ENCODE data around the gene CRK.

CRK gene

DNA sequence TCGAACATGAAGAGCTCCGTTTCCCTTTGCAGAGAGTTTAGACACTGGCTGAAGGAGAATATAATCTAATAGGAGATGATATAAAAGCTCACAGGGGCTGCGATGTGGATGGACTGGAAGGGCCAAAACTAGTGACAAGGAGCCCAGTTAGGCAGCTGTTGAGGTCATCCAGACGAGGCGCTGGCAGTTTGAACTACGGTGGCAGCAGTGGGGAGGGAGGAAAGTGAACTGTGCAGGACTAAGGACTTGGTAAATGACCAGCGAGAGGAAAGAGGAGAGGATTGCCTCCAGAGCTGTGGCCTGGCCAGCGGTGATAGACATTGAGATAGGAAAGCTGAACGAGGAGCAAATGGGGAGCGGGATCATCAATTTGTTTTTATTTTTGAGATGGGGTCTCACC lies 41.4 kb downstream of the CRK start:
- Histone ChIP-seq H3K27me3 (ENCODE audit: insufficient read depth, poor library complexity, severe bottlenecking) (no peaks in the 10 kb centered on the region), H3K4me3 (replicated peaks; ENCODE audit: insufficient read depth, low read length) (no peak overlapping the region), H3K27ac (replicated peaks) (no peak overlapping the region)
- no peak for TF ChIP-seq SPI1 (IDR thresholded peaks at IDR 0.05; ENCODE audit: borderline replicate concordance, low read depth)
- TF ChIP-seq GABPA (IDR thresholded peaks at IDR 0.05; ENCODE audit: low read depth) = no peak
- TF ChIP-seq, protein P1, sequence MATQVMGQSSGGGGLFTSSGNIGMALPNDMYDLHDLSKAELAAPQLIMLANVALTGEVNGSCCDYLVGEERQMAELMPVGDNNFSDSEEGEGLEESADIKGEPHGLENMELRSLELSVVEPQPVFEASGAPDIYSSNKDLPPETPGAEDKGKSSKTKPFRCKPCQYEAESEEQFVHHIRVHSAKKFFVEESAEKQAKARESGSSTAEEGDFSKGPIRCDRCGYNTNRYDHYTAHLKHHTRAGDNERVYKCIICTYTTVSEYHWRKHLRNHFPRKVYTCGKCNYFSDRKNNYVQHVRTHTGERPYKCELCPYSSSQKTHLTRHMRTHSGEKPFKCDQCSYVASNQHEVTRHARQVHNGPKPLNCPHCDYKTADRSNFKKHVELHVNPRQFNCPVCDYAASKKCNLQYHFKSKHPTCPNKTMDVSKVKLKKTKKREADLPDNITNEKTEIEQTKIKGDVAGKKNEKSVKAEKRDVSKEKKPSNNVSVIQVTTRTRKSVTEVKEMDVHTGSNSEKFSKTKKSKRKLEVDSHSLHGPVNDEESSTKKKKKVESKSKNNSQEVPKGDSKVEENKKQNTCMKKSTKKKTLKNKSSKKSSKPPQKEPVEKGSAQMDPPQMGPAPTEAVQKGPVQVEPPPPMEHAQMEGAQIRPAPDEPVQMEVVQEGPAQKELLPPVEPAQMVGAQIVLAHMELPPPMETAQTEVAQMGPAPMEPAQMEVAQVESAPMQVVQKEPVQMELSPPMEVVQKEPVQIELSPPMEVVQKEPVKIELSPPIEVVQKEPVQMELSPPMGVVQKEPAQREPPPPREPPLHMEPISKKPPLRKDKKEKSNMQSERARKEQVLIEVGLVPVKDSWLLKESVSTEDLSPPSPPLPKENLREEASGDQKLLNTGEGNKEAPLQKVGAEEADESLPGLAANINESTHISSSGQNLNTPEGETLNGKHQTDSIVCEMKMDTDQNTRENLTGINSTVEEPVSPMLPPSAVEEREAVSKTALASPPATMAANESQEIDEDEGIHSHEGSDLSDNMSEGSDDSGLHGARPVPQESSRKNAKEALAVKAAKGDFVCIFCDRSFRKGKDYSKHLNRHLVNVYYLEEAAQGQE (IDR thresholded peaks at IDR 0.05; ENCODE audit: insufficient replicate concordance, low read depth) = no peak
- TF ChIP-seq, protein P2, sequence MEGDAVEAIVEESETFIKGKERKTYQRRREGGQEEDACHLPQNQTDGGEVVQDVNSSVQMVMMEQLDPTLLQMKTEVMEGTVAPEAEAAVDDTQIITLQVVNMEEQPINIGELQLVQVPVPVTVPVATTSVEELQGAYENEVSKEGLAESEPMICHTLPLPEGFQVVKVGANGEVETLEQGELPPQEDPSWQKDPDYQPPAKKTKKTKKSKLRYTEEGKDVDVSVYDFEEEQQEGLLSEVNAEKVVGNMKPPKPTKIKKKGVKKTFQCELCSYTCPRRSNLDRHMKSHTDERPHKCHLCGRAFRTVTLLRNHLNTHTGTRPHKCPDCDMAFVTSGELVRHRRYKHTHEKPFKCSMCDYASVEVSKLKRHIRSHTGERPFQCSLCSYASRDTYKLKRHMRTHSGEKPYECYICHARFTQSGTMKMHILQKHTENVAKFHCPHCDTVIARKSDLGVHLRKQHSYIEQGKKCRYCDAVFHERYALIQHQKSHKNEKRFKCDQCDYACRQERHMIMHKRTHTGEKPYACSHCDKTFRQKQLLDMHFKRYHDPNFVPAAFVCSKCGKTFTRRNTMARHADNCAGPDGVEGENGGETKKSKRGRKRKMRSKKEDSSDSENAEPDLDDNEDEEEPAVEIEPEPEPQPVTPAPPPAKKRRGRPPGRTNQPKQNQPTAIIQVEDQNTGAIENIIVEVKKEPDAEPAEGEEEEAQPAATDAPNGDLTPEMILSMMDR (IDR thresholded peaks at IDR 0.05; ENCODE audit: insufficient read depth, low read length) = no peak
- no peak for TF ChIP-seq POLR2AphosphoS5 (IDR thresholded peaks at IDR 0.05; ENCODE audit: low read depth)
- DNase-seq (ENCODE audit: low read depth in 1 of 2, low spot score in 1 of 2) = no peak

DNA sequence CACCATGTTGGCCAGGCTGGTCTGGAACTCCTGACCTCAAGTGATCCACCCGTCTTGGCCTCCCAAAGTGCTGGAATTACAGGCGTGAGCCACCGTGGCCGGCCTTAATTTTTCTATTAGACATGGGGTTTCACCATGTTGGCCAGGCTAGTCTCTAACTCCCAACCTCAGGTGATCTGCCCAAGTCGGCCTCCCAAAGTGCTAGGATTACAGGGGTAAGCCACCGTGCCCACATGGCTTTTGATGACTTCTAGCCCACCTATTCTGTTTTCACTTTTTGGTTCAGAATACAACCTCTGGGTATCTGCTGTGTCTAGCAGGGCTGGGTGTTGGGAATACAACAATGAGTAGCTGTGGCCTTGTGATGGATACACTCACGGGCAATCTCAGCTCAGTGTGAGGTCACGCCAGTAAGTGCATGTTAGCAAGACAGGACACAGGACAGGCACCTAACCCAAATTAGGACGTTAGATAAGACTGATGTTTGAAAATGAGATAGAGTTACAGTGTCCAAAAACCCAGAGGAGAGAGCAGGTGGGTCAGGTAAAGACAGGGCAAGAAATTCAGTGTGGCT lies 41.9 kb downstream of the CRK start:
- Histone ChIP-seq H3K27me3 (ENCODE audit: insufficient read depth, poor library complexity, severe bottlenecking) (no peaks in the 10 kb centered on the region), H3K27ac (replicated peaks) (no peak overlapping the region), H3K4me3 (replicated peaks; ENCODE audit: insufficient read depth, low read length) (no peak overlapping the region)
- TF ChIP-seq, protein P2 (IDR thresholded peaks at IDR 0.05; ENCODE audit: insufficient read depth, low read length) = no peak
- TF ChIP-seq GABPA (IDR thresholded peaks at IDR 0.05; ENCODE audit: low read depth) (no peak), POLR2AphosphoS5 (IDR thresholded peaks at IDR 0.05; ENCODE audit: low read depth) (no peak), SPI1 (IDR thresholded peaks at IDR 0.05; ENCODE audit: borderline replicate concordance, low read depth) (no peak)
- TF ChIP-seq, protein P1 (IDR thresholded peaks at IDR 0.05; ENCODE audit: insufficient replicate concordance, low read depth) = no peak
- no peak for DNase-seq (ENCODE audit: low read depth in 1 of 2, low spot score in 1 of 2)

DNA sequence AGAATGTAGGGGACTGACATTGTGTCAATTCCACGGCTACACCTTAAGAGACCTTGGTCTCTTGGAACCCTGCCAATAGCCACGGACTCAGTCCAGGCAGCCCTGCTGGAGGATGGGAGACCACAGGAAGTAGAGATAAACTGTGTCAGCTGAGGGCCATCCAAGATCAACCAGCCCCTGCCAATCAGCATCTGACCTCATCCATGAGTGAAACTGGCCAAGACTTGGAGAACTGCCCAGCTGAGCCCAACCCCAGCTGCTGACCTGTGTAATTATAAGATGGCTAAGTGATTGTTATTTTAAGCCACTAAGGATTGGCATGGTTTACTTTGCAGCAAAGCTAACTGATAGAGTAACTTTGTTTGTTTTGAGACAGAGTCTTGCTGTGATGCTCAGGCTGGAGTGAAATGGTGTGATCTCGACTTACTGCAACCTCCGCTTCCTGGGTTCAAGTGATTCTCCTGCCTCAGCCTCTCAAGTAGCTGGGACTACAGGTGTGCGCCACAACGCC lies 42.7 kb downstream of the CRK start:
- Histone ChIP-seq H3K27ac (replicated peaks) (no peak overlapping the region), H3K4me3 (replicated peaks; ENCODE audit: insufficient read depth, low read length) (no peak overlapping the region), H3K27me3 (ENCODE audit: insufficient read depth, poor library complexity, severe bottlenecking) (no peaks in the 10 kb centered on the region)
- no peak for DNase-seq (ENCODE audit: low read depth in 1 of 2, low spot score in 1 of 2)
- TF ChIP-seq, protein P1 (IDR thresholded peaks at IDR 0.05; ENCODE audit: insufficient replicate concordance, low read depth) = no peak
- TF ChIP-seq, protein P2 (IDR thresholded peaks at IDR 0.05; ENCODE audit: insufficient read depth, low read length) = no peak
- TF ChIP-seq GABPA (IDR thresholded peaks at IDR 0.05; ENCODE audit: low read depth) (no peak), POLR2AphosphoS5 (IDR thresholded peaks at IDR 0.05; ENCODE audit: low read depth) (no peak), SPI1 (IDR thresholded peaks at IDR 0.05; ENCODE audit: borderline replicate concordance, low read depth) (no peak)

All from HL-60 (cell line).